Activated CD4-positive, CD25-positive, alpha-beta regulatory T cell (primary cell): ENCODE results near the gene ANKHD1.
A peak's percentile ranks its signal among the peaks of the same experiment; 100 is the strongest.
"Not testable (repeated sequence)": the region's sequence is repeated elsewhere in the genome, so short reads cannot be mapped to it uniquely, and the experiment has no call there.

Experiments
- DNase-seq, 4 experiments: peaks; one replicate each; lab custom pipeline; 2025; lab: John Stamatoyannopoulos, UW

ANKHD1 gene

DNA sequence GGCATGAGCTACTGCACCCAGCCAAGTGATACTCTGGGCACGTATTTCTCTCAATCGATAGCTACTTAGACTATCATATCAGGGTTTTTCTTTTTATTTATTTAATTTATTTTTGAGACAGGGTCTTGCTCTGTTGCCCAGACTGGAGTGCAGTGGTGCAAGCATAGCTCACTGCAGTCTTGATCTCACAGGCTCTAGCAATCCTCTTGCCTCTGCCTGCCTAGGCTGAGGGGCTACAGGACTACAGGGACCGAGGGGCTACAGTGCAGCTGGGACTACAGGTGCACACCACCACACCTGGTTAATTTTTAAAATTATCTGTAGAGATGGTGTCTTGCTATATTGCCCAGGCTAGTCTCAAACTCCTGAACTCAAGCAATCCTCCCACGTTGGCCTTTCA lies 20.3 kb upstream of the ANKHD1 start:
- DNase-seq: no peak

DNA sequence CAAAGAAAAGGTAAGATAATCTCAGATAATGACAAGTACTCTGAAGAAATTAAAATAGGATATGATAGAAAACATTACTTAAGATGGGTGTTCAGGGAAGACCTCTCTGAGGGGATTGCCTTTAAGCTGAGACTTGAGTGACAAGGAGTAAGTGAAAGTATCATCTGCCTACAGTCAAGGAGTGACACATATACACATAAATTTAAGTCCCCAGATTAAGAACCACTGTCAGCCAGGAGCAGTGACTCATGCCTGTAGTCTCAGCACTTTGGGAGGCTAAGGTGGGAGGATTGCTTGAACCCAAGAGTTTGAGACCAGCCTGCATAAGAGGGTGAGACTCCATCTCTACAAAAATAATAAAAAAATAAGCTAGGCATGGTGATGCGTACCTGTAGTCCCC lies 19.7 kb upstream of the ANKHD1 start:
- DNase-seq: no peak

DNA sequence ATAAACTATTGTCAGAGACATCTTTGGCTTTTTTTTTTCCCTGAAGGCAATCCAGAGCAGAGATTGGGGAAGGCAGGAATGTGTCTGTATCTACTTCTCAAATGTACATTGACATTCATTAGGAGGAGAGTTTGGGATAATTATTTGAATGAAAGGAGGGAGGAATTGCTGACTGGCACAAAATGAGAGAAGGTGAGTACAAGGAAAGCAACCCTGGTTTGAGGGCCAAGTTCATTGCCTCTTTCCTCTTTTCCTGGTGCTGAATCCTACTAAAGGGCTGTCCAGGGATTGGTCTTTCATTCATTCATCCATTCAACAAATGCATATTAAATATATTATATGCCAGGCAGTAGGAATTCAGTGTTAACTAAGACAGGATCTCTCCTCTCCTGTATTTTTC lies 18.8 kb upstream of the ANKHD1 start:
- DNase-seq: no peak

DNA sequence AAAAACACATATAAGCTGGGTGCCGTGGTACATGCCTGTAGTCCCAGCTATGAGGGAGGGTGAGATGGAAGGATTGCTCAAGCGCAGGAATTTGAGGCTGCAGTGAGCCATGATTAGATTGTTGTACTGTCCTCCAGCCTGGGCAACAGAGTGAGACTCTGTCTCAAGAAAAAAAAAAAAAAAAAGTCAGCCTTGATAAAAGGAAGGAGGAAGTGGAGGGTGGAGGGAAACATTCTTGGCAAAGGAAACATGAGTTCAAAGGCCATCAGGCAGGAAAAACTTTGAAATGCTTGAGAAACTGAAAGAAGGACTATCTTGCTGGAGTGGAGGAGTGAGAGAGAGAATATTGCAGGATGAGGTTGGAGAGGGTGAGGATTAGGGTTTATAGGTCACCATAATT lies 18.3 kb upstream of the ANKHD1 start:
- no peak for DNase-seq

DNA sequence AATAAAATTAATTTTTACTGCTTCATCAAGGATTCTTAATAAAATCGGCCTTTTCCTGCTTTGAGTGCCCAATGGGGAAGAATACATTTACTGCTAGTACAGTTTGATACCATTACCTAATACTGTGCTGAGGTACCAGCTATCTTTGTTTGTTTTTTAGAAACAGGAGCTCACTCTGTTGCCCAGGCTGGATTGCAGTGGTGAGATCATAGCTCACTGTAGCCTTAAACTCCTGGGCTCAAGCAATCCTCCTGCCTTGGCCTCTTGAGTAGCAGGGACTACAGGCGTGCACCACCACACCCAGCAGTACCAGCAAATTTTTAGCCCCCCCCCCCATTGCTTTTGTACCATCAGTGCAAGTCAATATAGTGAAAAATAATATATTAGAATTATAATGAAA lies 13.6 kb upstream of the ANKHD1 start:
- no peak for DNase-seq

DNA sequence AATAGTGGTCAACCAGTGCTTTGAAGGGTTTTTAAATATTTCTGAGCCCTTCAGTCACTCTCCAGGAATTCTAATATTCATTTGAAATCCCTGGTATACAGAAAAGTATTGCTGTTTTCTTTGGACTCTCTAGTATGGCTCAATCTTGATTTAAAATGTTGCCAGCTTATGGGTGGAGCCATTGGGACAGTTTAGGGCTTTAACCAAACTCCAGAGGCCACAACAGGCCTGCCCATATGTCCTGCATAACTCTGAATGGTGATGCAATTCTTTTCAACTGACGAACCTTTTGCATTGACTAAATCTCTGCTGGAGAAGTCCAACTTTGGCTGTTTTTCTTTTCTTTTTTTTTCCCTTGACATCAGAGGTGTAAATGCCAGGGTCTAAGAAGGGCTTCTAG lies 10.3 kb upstream of the ANKHD1 start:
- DNase-seq: no peak

DNA sequence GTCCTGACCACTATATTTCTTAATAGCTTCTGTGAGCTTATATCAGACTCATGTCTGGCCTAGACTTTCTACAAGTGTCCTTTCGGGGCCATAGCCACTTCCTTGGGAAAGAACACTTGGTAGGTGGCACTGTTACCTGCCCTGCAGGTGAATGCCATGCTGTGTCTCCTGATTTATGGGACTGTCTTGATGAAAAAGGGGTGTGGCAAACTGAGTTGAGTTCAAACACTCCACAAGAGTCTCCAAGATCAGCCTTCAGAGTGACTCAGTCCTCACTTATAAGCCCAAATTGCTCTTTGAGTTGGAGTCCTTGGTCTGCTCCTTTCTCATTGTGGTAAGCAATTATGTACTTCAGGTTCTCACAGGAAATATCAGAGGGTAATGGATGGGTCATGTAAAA lies 9.9 kb upstream of the ANKHD1 start:
- DNase-seq: no peak

DNA sequence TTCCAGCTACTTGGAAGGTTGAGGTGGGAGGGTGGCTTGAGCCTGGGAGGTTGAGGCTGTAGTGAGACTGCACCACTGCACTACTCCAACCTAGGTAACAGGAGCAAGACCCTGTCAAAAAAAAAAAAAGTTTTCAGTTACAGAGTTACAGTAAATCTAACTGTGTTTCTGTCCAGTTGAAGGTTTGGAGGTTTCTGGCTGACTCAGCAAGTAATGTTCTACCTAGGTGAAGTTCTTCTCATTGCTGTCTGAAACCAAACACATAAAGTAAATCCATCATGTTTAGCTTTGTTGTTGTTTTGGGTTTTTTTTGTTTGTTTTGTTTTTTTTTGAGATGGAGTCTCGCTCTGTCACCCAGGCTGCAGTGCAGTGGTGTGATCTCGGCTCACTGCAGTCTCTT lies 7.9 kb upstream of the ANKHD1 start:
- DNase-seq: no peak

DNA sequence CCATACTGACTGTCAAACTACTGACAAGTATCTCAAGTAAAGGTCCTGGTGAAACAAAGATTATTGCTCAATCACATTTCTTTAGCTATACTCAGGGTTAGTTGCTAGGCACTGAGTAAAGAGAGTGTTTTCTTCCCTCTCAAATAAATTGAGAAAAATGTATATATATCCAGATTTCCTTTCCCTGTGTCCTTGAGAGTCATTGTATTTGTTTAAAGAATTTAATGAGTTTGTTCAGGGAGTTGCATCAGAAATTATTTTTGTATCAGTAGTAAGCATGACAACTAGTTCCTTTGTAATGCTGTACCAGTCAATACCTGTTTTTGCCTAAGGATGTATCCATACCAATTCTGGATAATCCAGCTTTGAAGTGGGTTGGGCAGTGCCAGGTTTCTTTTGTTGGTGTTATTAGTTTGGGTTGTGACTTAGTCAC lies 3.2 kb upstream of the ANKHD1 start:
- no peak for DNase-seq

DNA sequence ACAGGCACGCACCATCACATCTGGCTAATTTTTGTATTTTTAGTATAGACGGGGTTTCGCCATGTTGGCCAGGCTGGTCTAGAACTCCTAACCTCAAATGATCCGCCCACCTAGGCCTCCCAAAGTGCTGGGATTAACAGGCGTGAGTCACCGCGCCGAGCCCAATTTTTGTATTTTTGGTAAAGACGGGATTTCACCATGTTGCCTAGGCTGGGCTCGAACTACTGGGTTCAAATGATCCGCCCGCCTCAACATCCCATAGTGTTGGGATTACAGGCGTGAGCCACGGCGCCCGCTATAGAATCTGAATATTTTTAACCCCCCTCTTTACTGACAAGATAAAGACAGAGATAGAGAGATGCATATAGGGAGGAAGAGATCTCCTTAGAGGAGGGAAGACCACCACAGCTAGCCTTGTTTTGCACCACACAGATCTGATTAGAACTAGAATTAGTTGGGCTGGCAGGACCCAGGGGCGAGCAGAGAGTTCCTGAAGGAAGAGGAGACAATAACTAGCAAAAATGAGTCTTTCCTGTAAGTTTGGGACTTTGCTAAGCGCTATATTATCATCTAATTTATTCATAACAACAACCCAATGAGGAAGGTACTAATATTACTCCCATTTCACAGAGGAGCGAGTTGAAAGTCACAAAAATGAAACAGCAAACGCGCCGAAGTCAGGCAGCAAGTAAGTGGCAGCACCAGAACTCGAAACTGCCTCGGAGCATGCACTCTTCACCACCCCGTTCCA lies 1.5 kb upstream of the ANKHD1 start:
- peak in 1 of 4 experiments; percentile 14 for DNase-seq

DNA sequence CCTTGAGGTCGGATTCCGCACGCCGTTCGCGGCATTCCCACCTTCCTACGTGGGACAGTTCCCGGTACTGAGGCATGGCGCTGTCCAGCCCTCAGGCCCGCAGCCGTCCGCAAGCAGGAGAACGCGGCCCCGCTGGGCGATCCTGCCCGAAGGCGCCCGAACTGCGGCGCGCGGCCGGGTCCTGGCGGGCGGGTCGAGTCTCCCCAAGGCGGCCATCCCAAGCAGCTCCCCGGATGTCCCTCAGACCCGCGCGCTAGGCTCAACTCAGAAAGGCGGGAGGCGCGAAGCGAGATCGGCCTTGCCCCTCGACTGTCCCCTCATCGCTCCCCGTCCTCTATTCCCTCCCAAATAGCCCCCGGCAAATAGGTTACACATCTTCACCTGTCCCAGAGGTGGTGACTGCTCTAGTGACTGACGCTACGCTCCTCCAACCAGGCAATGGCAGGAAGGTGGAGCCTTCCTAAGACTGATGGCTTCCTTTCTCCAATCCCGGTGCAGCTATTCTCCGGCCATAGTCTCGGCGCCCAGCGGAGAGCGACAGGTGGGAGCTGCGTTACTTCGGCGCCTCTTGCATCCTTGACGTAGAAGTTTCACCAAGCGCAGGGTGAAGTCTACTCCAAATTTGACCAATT lies 787 bp upstream of the ANKHD1 start:
- DNase-seq: peak; percentile 62 to 83 (median 70)

DNA sequence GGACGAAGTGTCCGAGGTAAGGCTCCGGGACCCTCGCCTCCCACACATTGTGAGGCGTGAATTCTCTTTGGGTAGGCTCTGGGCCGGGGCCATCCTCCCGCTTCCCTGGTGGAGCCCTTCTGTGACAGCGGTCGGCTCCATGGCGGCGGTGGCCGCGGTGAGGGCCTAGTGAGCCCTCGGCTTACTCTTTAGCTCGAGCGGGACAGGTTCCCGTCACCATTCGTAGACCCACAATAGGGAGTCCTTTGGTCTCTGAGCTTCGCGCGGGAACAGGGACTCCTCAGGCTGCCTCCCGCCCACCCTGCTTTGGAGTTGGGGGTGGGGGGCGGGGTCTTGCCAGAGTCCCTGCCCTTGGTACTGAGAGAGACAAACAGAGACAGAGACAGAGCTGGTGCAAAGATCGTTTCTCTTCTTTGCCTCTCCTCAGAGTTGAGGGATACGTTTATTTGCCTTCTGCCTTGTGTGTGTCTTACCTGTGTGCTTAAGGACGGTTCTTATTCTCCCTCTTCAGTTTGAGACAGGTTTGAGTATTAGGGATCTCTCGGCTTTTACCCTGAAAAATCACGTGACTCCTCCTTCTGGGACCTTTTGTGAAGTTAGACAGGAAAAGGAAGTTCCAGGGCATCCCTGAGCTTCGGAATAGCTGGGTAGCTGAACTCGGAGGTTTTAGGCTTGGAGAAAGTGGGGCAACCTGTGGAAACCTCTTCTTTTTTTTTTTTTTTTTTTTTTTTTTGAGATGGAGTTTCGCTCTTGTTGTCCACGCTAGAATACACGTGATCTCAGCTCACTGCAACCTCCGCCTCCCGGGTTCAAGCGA lies 833 bp downstream of the ANKHD1 start:
- peak; percentile 8 to 34 (median 28) for DNase-seq

DNA sequence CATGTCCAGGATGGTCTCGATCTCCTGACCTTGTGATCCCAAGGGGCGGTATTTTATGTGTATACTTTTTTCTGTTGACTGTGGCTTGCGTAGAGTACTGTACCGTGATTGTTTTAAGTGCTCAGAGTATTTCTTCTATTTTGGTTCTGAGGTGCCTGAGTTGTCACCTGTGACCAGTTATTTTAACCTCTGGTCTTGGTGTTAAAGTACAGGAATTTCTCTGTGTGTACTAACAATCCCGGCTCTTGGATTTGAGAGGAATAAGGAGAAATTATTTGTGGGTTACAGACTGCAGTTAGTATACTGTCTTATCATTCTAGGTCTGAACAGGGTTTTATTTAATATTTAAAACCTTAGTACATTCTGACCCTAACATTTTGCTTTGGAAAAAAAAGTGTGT lies 2.0 kb downstream of the ANKHD1 start:
- DNase-seq: no peak

DNA sequence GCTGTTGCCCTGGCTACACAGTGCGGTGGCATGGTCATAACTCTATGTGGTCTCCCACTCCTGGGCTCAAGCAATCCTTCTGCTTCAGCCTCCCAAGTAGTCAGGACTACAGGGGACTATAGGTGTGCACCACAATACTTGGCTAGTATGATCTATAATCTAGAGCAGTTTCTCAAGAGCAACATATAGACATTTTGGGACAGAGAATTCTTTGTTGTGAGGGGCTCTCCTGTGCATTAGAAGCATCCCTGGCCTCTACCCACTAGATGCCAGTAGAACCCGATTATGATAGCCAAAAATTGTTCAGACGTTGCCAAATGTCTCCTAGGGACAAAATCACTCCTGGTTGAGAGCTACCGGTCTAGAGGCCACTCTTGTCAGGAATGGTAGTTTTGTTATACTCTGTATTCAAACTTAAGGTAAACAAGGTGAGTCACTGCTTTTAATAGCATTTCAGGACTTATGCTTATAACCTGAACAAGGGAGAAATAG lies 7.2 kb downstream of the ANKHD1 start:
- DNase-seq: no peak

DNA sequence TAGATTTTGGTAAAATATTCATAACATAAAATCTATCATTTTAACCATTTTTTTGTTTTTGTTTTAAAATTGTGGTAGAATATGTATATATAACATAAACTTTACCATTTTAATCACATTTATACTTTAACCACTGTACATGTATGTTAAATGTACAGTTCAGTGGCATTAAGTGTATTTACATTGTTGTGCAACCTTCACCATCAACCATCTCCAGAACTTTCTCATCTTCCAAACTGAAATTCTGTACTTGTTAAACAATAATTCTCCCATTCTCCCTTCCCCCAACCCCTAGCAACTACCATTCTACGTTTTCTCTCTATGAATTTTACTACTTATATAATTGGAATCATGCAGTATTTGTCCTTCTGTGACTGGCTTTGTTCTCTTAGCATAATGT lies 11.6 kb downstream of the ANKHD1 start:
- no peak for DNase-seq

DNA sequence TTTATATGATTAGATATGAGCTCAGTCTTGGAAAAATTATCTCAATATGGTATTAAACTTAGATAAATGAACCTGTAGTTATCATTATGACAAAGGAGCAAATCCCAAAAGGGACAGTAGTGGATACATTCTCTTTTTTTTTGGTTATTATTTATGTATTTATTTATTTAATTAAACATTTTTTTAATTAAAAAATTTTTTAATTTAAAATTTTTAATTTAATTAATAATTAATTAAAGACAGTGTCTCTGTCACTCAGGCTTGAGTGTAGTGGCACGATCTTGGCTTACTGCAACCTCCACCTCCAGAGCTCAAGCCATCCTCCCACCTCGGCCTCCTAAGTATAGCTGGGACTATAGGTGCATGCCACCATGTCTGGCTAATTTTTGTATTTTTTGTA lies 15.6 kb downstream of the ANKHD1 start:
- DNase-seq: no peak

DNA sequence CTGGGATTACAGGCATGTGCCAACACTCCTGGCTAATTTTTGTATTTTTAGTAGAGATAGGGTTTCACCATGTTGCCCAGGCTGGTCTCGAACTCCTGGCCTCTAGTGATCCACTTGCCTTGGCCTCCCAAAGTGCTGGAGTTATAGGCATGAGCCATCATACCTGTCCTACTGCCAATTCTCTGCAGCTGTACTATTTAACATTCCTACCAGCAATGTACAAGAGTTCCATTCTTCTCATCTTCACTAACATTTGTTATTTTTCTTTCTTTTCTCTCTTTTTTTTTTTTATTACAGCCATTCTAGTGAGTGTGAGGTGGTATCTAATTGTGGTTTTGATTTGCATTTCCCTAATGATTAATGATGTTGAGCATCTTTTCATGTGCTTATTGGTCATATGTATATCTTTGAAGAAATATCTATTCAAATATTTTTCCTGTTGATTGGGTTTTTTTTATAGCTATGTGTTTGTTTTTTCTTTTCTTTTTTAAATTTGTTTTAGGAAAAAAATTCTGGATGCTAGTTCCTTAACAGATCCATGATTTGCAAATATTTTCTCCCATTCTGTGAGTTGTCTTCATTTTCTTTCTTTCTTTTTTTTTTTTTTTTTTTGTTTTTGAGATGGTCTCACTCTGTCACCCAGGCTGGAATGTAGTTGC lies 17.4 kb downstream of the ANKHD1 start:
- no peak for DNase-seq

DNA sequence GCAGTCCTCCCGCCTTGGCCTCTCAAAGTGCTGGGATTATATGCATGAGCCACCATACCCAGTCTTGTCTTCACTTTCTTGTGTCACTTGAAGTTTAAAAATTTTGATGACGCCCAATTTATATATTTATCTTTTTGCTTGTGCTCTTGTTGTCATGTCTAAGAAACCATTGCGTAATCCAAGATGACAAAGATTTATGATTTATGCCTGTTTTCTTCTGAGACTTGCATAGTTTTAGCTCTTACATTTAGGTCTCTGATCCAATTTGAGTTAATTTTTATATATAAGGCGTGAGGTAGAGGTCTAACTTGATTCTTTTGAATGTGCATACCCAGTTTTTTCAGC lies 18.6 kb downstream of the ANKHD1 start:
- DNase-seq: no peak

DNA sequence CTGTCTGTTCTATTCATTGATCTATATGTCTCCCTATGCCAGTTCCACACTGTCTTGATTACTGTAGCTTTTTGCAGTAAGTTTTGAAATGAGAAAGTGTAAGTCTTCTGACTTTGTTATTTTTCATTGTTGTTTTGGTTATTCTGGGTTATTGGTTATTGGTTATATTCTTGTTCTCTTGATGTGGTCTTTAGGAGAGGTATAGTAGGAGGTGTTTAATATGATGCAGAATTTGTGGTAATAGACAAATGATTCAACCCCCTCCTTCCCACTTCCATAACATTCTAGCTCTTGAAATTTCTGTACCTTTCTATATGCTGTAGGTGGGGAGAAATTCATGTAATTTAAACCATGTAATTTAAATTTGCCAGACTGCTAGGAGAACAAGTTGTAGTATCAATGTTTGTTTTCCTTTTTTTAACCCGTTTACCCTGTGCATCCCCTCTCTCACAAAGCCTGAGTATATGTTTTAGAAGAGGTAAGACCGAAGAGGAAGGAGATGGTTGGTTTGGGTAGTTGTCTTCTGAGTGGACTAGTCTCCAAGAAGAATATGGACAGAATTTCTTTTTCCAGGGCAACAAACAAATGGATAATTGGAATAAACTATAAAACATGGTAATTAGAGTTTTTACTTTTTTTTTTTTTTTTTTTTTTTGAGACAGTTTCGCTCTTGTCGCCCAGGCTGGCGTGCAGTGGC lies 19.2 kb downstream of the ANKHD1 start:
- no peak for DNase-seq

DNA sequence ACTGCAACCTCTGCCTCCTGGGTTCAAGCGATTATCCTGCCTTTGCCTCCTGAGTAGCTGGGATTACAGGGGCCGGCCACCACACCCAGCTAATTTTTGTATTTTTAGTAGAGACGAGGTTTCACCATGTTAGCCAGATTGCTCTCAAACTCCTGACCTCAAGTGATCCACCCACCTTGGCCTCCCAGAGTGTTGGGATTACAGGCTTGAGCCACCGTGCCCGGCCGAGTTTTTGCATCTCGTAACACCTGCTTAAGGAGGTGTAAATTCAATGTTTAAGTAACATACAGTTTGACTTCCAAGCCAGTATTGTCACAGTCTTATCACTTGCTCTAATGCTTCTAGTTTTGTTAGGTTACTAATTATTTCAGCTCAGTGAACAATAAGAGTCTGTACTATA lies 19.7 kb downstream of the ANKHD1 start:
- not testable (repeated sequence) for DNase-seq

DNA sequence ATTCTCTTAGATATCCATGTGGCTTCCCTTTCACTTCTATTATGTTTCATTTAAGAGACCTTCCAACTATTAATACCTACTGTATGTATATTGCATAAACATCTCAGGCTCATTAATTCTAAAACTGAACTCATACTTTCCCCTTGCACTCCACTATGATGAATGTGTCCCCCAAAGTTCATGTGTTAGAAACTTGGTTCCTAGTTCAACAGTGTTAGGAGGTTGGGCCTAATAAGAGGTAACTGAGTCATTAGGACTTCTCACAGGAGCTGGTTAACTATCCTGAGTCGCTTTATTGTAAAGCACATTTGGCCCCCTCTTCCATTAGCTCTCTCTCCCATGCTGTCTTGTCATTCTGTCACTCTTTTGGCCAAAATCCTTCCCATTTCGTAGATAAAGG lies 22.0 kb downstream of the ANKHD1 start:
- DNase-seq: no peak

DNA sequence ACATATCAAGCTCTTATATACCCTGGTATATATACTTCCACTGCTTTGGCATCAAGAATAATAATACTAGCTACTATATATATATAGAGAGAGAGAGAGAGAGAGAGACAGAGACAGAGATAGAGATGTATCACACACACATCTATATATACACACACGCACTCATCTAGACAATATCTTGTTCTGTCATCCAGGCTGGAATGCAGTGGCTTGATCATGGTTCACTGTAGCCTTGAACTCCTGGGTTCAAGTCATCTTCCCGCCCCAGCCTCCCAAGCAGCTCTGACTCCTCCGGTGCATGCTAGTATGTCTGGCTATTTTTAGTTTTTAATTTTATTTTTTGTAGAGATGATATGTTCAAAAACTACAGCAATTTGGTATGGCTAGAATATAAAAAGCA lies 22.5 kb downstream of the ANKHD1 start:
- no peak for DNase-seq
